ENCODE data around the gene CDH4. TPM values are rescaled to one million over a fixed set of nuclear protein-coding genes. Genes with fewer than 3 reads are reported as not detected.

CDH4 gene
- total RNA-seq, 1 donor from 2014 or later, result not detected

GRCh38 chr20:61819921-61820825, 568.1 kb downstream of the CDH4 start:
- no peak for ATAC-seq
- intact Hi-C loops (cut with micrococcal nuclease), result no loop called here
- DNase-seq, result peak; percentile 17

GRCh38 chr20:61821735-61822134, 569.7 kb downstream of the CDH4 start:
- intact Hi-C loops (cut with micrococcal nuclease), result no loop called here
- no peak for ATAC-seq
- DNase-seq, result peak; percentile 8

GRCh38 chr20:61822396-61822795, 570.3 kb downstream of the CDH4 start:
- no peak for ATAC-seq
- peak; percentile 16 for DNase-seq
- intact Hi-C loops (cut with micrococcal nuclease), result no loop called here

GRCh38 chr20:61823242-61823641, 571.2 kb downstream of the CDH4 start:
- DNase-seq (no peak), ATAC-seq (no peak)

GRCh38 chr20:61828891-61829290, 576.8 kb downstream of the CDH4 start:
- DNase-seq, result no peak
- no peak for ATAC-seq
- intact Hi-C loops (cut with micrococcal nuclease), result no loop called here

More at GRCh38 chr20:61823242-61823641, 571.2 kb downstream of the CDH4 start:
- intact Hi-C loops (cut with micrococcal nuclease), result no loop called here

- ATAC-seq (no peak), DNase-seq (peak; percentile 3)
- intact Hi-C loops (cut with micrococcal nuclease), result no loop called here
Measured at GRCh38 chr20:61829526-61829925, 577.5 kb downstream of the CDH4 start.

GRCh38 chr20:61830241-61830930, 578.3 kb downstream of the CDH4 start:
- DNase-seq, result peak; percentile 19
- intact Hi-C loops (cut with micrococcal nuclease), result no loop called here
- ATAC-seq, result no peak

- intact Hi-C loops (cut with micrococcal nuclease), result no loop called here
- ATAC-seq (no peak), DNase-seq (peak; percentile 1)
Measured at GRCh38 chr20:61830991-61831390, 578.9 kb downstream of the CDH4 start.

GRCh38 chr20:61832181-61832580, 580.1 kb downstream of the CDH4 start:
- DNase-seq (no peak), ATAC-seq (no peak)
- intact Hi-C loops (cut with micrococcal nuclease), result no loop called here

GRCh38 chr20:61833807-61834610, 581.9 kb downstream of the CDH4 start:
- no peak for ATAC-seq
- peak; percentile 8 for DNase-seq
- intact Hi-C loops (cut with micrococcal nuclease), result no loop called here

- no peak for ATAC-seq
- peak; percentile 6 for DNase-seq
- intact Hi-C loops (cut with micrococcal nuclease), result no loop called here
Measured at GRCh38 chr20:61835301-61835700, 583.2 kb downstream of the CDH4 start.

GRCh38 chr20:61835791-61836350, 583.8 kb downstream of the CDH4 start:
- intact Hi-C loops (cut with micrococcal nuclease), result no loop called here
- DNase-seq (peak; percentile 9), ATAC-seq (no peak)

GRCh38 chr20:61837200-61837599, 585.1 kb downstream of the CDH4 start:
- intact Hi-C loops (cut with micrococcal nuclease), result no loop called here
- no peak for ATAC-seq
- DNase-seq, result peak; percentile 5

- ATAC-seq (no peak), DNase-seq (peak; percentile 1)
Measured at GRCh38 chr20:61839223-61839911, 587.3 kb downstream of the CDH4 start.

GRCh38 chr20:61839912-61840778, 588.1 kb downstream of the CDH4 start:
- ATAC-seq (no peak), DNase-seq (peak; percentile 4)
- intact Hi-C loops (cut with micrococcal nuclease), result no loop called here

More at GRCh38 chr20:61839223-61839911, 587.3 kb downstream of the CDH4 start:
- intact Hi-C loops (cut with micrococcal nuclease), result no loop called here

- DNase-seq (no peak), ATAC-seq (no peak)
- intact Hi-C loops (cut with micrococcal nuclease), result no loop called here
Measured at GRCh38 chr20:61840779-61841455, 588.9 kb downstream of the CDH4 start.

- peak; percentile 10 for DNase-seq
Measured at GRCh38 chr20:61841551-61841950, 589.5 kb downstream of the CDH4 start.

More at GRCh38 chr20:61841551-61841950, 589.5 kb downstream of the CDH4 start:
- ATAC-seq, result no peak
- intact Hi-C loops (cut with micrococcal nuclease), result no loop called here

All from left ventricle myocardium superior (tissue), 1 donor.